Astrocyte (in vitro differentiated cells and primary cell): ENCODE data around the gene FSTL3.

Experiments used
- CTCF ChIP-seq: IDR thresholded peaks from 2 replicates; pipeline ENCODE4 v1.5.1; 2011; ENCODE audit warnings: low read depth, mild to moderate bottlenecking, inconsistent platforms, low read length, moderate library complexity; ENCODE audit not compliant: insufficient read depth
- EZH2 ChIP-seq: IDR thresholded peaks from 2 replicates; pipeline ENCODE4 v1.6.1; 2012; ENCODE audit warnings: mild to moderate bottlenecking, low read length, inconsistent platforms; ENCODE audit not compliant: insufficient read depth

- TF ChIP-seq CTCF: no peak
- no peak for TF ChIP-seq EZH2
These were observed 49.4 kb downstream of the FSTL3 start for GRCh38 chr19:725461-726089.
